GM12864 (cell line): ENCODE measurements around the gene R3HDM4.

Experiments
- DNase-seq: peaks from one replicate; pipeline ENCODE4 v3.0.0-alpha.2; 2011; ENCODE audit warnings: low read depth
- H3K4me3 ChIP-seq: 2 replicates; pipeline ENCODE4 v1.5.1; 2011; ENCODE audit warnings: mild to moderate bottlenecking, low read depth, low read length, control low read depth
- CTCF ChIP-seq: IDR thresholded peaks from 2 replicates; pipeline ENCODE4 v1.5.1; 2011; ENCODE audit warnings: low read depth, mild to moderate bottlenecking, moderate library complexity, low read length, control low read depth, inconsistent platforms; ENCODE audit errors: missing control alignments

Gene R3HDM4

GRCh38 chr19:955803-956765 is 43.1 kb upstream of the R3HDM4 start:
- H3K4me3 ChIP-seq, result no peak overlapping the region

GRCh38 chr19:954672-955494 is 41.9 kb upstream of the R3HDM4 start:
- no peak for TF ChIP-seq CTCF
- DNase-seq, result peak; percentile 71
- peak overlapping the region; percentile 23; the same call in 1 of the 2 replicates for H3K4me3 ChIP-seq

More at GRCh38 chr19:955803-956765, 43.1 kb upstream of the R3HDM4 start:
- TF ChIP-seq CTCF, result no peak
- no peak for DNase-seq

GRCh38 chr19:954272-954671 is 41.3 kb upstream of the R3HDM4 start:
- peak overlapping the region; percentile 23; the same call in 1 of the 2 replicates for H3K4me3 ChIP-seq
- no peak for DNase-seq
- no peak for TF ChIP-seq CTCF

GRCh38 chr19:953445-954271 is 40.6 kb upstream of the R3HDM4 start:
- no peak for DNase-seq
- H3K4me3 ChIP-seq, result peak overlapping the region; percentile 55; the same call in 1 of the 2 replicates
- no peak for TF ChIP-seq CTCF

GRCh38 chr19:952680-953444 is 39.8 kb upstream of the R3HDM4 start:
- peak overlapping the region; percentile 55 for H3K4me3 ChIP-seq

More at GRCh38 chr19:952680-953444, 39.8 kb upstream of the R3HDM4 start:
- no peak for DNase-seq
- no peak for TF ChIP-seq CTCF
